ENCODE measurements around the gene ADAM12. TPM values are rescaled to one million over a fixed set of nuclear protein-coding genes. Genes with fewer than 3 reads are reported as not detected.

The ADAM12 gene
- total RNA-seq, 1 donor from 2014 or later: 100 TPM

DNA sequence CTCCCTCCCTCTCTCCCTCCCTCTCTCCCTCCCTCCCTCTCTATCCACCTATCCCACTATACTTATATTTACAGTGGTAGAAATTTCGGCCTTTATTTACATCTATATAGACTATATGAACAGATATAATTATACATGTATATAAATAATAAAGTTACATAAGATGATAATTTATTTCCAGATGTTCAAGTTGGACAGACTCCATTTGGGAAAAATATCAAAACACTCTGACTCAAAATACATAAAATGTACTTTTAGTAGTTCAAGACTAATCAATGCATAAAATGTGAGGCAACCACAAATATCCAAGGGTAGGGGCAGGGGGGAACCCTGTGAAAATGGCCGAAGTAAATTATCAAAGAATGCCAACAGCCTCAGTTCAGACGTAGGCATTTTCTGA is 288.9 kb downstream of the ADAM12 start:
- Mint-ChIP-seq H3K27ac (ENCODE audit: unreplicated experiment) (no peak overlapping the region), H3K4me1 (ENCODE audit: low read depth, unreplicated experiment) (peaks cover 9% of the 10 kb centered on the region), H3K27me3 (ENCODE audit: low read depth, unreplicated experiment) (no peaks in the 10 kb centered on the region), H3K9me3 (ENCODE audit: unreplicated experiment) (no peaks in the 10 kb centered on the region), H3K36me3 (ENCODE audit: low read depth, unreplicated experiment) (peaks cover 23% of the 10 kb centered on the region), H3K4me3 (ENCODE audit: unreplicated experiment) (no peak overlapping the region)
- DNase-seq (ENCODE audit: low read depth) (no peak), FAIRE-seq (no peak)
- H3K9ac ChIP-seq (ENCODE audit: low read length): no peak overlapping the region
- no peak overlapping the region for H2AFZ ChIP-seq (ENCODE audit: low read depth, low read length)
- peaks cover 28% of the 10 kb centered on the region for H3K36me3 ChIP-seq (ENCODE audit: insufficient read depth, low read length)
- no peak for TF ChIP-seq EZH2 (IDR thresholded peaks at IDR 0.05; ENCODE audit: insufficient read depth, low read length)
- TF ChIP-seq CTCF (IDR thresholded peaks at IDR 0.05; ENCODE audit: insufficient read depth, low read depth, low read length): no peak
- H3K79me2 ChIP-seq (ENCODE audit: insufficient read depth, low read length): no peaks in the 10 kb centered on the region
- no peaks in the 10 kb centered on the region for H3K9me3 ChIP-seq (ENCODE audit: insufficient read depth, low read depth, low read length)
- H3K4me2 ChIP-seq (ENCODE audit: low read length): no peak overlapping the region
- no peaks in the 10 kb centered on the region for H3K27me3 ChIP-seq (ENCODE audit: insufficient read depth, low read length)
- H3K4me1 ChIP-seq (ENCODE audit: insufficient read depth, low read length): peaks cover 8% of the 10 kb centered on the region
- no peak overlapping the region for H3K4me3 ChIP-seq (ENCODE audit: insufficient read depth, low read depth, low read length)
- H4K20me1 ChIP-seq (ENCODE audit: insufficient read depth, low read length): no peaks in the 10 kb centered on the region
- H3K27ac ChIP-seq (ENCODE audit: low read depth, low read length): no peak overlapping the region

GRCh38 chr10:126098226-126098581 is 290.1 kb downstream of the ADAM12 start:
- no peak overlapping the region for H3K9ac ChIP-seq (ENCODE audit: low read length)
- Mint-ChIP-seq H3K4me1 (ENCODE audit: low read depth, unreplicated experiment) (peaks cover 9% of the 10 kb centered on the region), H3K36me3 (ENCODE audit: low read depth, unreplicated experiment) (peaks cover 23% of the 10 kb centered on the region), H3K4me3 (ENCODE audit: unreplicated experiment) (no peak overlapping the region), H3K9me3 (ENCODE audit: unreplicated experiment) (no peaks in the 10 kb centered on the region), H3K27ac (ENCODE audit: unreplicated experiment) (no peak overlapping the region), H3K27me3 (ENCODE audit: low read depth, unreplicated experiment) (no peaks in the 10 kb centered on the region)
- FAIRE-seq (no peak), DNase-seq (ENCODE audit: low read depth) (no peak)
- TF ChIP-seq CTCF (IDR thresholded peaks at IDR 0.05; ENCODE audit: insufficient read depth, low read depth, low read length): no peak
- no peak for TF ChIP-seq EZH2 (IDR thresholded peaks at IDR 0.05; ENCODE audit: insufficient read depth, low read length)
- no peaks in the 10 kb centered on the region for H3K79me2 ChIP-seq (ENCODE audit: insufficient read depth, low read length)
- no peak overlapping the region for H3K4me3 ChIP-seq (ENCODE audit: insufficient read depth, low read depth, low read length)
- H3K27ac ChIP-seq (ENCODE audit: low read depth, low read length): no peak overlapping the region
- H3K36me3 ChIP-seq (ENCODE audit: insufficient read depth, low read length): peaks cover 28% of the 10 kb centered on the region
- peaks cover 10% of the 10 kb centered on the region for H3K4me1 ChIP-seq (ENCODE audit: insufficient read depth, low read length)
- no peaks in the 10 kb centered on the region for H3K9me3 ChIP-seq (ENCODE audit: insufficient read depth, low read depth, low read length)
- H3K4me2 ChIP-seq (ENCODE audit: low read length): no peak overlapping the region
- no peaks in the 10 kb centered on the region for H4K20me1 ChIP-seq (ENCODE audit: insufficient read depth, low read length)
- no peak overlapping the region for H2AFZ ChIP-seq (ENCODE audit: low read depth, low read length)
- no peaks in the 10 kb centered on the region for H3K27me3 ChIP-seq (ENCODE audit: insufficient read depth, low read length)

GRCh38 chr10:126097558-126098225 is 290.6 kb downstream of the ADAM12 start:
- Histone ChIP-seq H3K27me3 (ENCODE audit: insufficient read depth, low read length) (no peaks in the 10 kb centered on the region), H3K4me2 (ENCODE audit: low read length) (no peak overlapping the region), H3K4me3 (ENCODE audit: insufficient read depth, low read depth, low read length) (no peak overlapping the region), H3K9ac (ENCODE audit: low read length) (no peak overlapping the region), H3K4me1 (ENCODE audit: insufficient read depth, low read length) (peaks cover 15% of the 10 kb centered on the region), H4K20me1 (ENCODE audit: insufficient read depth, low read length) (no peaks in the 10 kb centered on the region), H3K9me3 (ENCODE audit: insufficient read depth, low read depth, low read length) (no peaks in the 10 kb centered on the region), H2AFZ (ENCODE audit: low read depth, low read length) (no peak overlapping the region), H3K79me2 (ENCODE audit: insufficient read depth, low read length) (no peaks in the 10 kb centered on the region), H3K27ac (ENCODE audit: low read depth, low read length) (no peak overlapping the region), H3K36me3 (ENCODE audit: insufficient read depth, low read length) (peaks cover 25% of the 10 kb centered on the region)
- DNase-seq (ENCODE audit: low read depth) (peak; percentile 12), FAIRE-seq (no peak)
- H3K4me1 Mint-ChIP-seq (ENCODE audit: low read depth, unreplicated experiment): peaks cover 14% of the 10 kb centered on the region
- peak; percentile 15 for TF ChIP-seq CTCF (IDR thresholded peaks at IDR 0.05; ENCODE audit: insufficient read depth, low read depth, low read length)
- TF ChIP-seq EZH2 (IDR thresholded peaks at IDR 0.05; ENCODE audit: insufficient read depth, low read length): no peak
- no peak overlapping the region for H3K4me3 Mint-ChIP-seq (ENCODE audit: unreplicated experiment)
- peak overlapping the region; percentile 47 for H3K27ac Mint-ChIP-seq (ENCODE audit: unreplicated experiment)
- no peaks in the 10 kb centered on the region for H3K9me3 Mint-ChIP-seq (ENCODE audit: unreplicated experiment)
- H3K27me3 Mint-ChIP-seq (ENCODE audit: low read depth, unreplicated experiment): no peaks in the 10 kb centered on the region
- peaks cover 25% of the 10 kb centered on the region for H3K36me3 Mint-ChIP-seq (ENCODE audit: low read depth, unreplicated experiment)

All from astrocyte (in vitro differentiated cells and primary cell).